HG03442 (cell line): ENCODE measurements around the gene ARHGAP15.

Source experiments
- ATAC-seq: cut with Tn5 transposase; IDR thresholded peaks from one replicate; pipeline ENCODE4 v1.9.1; 2021; ENCODE audit warnings: mild to moderate bottlenecking, moderate library complexity; ENCODE audit not compliant: unreplicated experiment

ARHGAP15 gene

DNA sequence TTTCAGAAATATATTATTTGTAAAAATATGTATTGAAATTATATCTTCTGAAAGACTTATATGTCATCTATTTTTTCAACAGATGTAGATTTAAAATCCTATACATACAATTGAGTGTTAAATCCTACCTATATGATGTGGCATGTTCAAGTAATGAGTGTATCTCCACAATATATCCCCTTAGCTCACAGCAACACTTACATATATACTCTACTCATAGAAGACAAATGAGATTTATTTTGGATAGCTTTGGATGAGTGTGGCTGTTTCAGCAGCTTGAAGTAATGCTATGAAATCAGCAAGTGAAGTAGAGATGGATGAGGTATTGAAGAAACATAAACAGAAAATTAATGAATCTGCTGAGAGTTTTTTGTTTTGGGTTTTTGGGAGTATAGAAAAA is 263.1 kb downstream of the ARHGAP15 start:
- no peak for ATAC-seq

GRCh38 chr2:143394062-143394461 is 264.8 kb downstream of the ARHGAP15 start:
- no peak for ATAC-seq

DNA sequence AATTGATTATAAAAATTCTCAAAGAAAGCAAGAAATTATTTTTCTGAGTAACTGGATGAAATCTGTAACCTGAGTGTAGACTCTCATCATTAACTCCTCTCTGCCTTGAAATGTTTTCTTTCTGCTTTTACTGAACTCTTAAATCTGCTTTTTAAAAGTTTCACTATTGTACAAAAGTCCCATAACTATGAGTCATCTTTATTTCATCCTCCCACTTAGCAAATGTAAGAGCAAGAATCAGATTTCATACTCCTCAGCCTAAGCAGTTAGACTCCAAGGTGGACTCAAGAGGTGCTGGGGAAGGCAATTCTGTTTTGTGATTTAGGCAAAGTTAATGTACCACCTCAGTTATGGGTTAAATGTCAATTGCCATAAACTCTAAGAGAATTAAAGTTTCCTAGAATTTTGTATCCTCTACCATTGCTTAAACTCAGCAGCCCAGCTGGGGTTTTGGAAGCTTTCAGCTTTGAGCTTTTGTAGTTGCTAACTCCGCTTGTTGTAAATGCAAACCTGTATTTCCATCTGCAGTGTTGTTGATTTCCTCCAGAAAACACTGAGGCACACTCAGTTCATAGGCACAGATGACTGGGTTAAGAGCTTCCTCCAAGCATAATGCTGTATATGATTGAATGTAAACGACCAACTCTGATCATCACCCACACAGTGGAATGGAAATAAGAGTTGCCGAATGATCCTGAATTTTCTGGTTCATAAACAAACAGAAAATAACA is 268.8 kb downstream of the ARHGAP15 start:
- peak; percentile 84 for ATAC-seq

DNA sequence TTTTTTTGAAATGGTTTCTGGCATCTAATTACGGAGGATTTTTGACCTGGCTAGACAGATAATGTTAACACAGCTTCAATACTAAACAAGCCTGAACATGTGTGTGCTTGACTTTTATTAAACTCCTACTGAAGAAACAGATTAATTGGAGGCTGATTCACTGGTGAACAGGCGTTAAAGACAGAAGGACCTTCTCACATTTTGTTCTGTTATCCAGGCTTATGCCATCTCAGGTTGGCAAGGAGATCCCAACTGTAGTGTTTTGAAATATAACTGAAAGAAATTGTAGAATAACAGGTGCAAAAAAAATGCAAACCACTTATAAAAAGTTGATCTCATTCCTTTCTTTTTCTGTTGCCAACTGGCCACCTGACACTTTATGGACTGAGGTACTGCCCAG is 269.6 kb downstream of the ARHGAP15 start:
- ATAC-seq, result no peak

- no peak for ATAC-seq
These were observed 270.4 kb downstream of the ARHGAP15 start for GRCh38 chr2:143399631-143400069.

DNA sequence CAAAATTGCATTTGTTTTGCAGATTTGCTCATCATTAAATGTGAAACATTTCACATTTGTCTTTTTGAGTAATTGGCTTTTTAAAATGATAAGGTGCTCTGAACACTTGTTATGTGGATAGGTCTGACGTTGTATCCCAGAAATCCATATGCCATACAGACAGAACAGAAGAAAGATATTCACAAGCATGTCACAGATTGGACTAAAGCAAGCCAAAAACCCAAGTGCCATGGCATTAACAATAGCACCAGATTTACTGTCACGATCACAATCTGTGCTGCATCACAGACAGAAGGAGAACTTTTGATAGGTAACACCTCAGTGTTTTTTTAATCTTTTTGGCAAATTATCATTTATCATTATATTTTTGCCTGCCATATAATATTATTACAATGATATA is 272.6 kb downstream of the ARHGAP15 start:
- ATAC-seq, result no peak

- ATAC-seq, result no peak
These were observed 273.2 kb downstream of the ARHGAP15 start for GRCh38 chr2:143402451-143402850.

- ATAC-seq, result no peak
These were observed 281.1 kb downstream of the ARHGAP15 start for GRCh38 chr2:143410082-143410897.

DNA sequence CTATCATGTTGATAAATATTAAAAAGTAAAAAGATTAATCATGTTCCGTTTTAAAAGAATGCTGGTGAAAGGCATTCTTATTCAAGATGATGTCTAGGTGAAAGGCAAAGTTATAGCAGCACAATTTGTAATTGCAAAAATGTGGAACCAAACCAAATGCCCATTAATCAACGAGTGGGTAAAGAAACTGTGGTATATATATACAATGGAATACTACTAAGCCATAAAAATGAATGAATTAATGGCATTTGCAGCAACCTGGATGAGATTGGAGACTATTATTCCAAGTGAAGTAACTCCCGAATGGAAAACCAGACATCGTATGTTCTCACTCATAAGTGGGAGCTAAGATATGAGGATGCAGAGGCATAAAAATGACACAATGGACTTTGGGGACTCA is 286.4 kb downstream of the ARHGAP15 start:
- no peak for ATAC-seq

DNA sequence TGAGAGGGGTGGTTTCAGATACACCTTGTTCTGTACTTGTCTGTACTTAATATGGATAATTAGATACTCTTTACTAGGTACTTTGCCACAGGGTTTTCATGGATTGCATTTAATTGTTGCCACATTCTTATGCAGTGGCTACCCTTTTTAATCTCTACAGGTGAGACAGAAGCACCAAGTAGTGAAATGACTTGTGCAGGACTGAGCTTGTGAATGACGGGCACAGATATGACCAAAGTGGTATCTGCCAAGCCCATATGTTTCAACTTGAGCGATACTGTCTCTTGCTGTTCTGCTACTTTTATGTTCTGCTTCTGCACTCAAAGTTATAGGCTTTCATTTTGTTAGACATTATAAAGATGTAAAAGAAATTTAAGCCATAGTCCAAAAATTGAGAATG is 288.2 kb downstream of the ARHGAP15 start:
- no peak for ATAC-seq

DNA sequence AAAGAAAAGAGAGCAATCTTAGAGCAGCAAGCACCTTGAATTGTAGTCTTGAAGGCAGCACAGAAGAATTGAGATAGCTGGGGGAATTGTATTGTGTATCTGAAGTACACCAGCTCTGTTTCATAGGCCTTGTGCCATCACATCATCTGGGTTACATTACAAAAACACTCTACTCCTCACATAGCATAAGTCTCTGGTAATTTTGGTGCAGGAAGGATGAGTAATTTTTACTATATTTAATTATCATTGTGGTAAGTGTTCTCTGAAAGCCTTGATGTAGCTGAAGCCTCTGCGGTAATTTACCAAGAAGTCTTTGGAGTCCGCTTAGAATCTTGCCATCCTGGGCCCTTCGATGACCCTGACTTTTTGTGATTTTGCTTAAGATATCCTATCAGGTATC is 291.1 kb downstream of the ARHGAP15 start:
- ATAC-seq, result no peak

- ATAC-seq, result peak; percentile 83
These were observed 293.5 kb downstream of the ARHGAP15 start for GRCh38 chr2:143422681-143423080.

GRCh38 chr2:143425896-143426295 is 296.7 kb downstream of the ARHGAP15 start:
- ATAC-seq, result no peak

DNA sequence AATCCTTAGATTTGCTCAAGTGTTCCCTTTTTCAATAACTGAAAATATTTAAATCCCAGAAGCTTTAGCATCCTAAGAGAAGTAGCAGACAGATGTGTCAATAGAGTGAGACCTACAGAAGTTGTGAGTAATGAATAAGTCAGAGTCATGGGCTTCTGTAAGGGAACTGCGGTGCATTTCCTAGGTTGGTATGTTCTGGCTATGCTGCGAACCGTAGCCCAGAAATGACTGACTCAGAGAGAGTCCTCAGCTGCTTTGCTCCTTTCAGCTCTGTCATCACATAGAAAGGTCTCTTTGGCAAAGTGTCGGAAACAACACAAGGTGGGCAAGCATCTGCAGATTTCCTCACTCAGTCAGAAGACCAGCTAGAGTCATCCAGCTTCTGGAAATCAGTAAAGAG is 297.1 kb downstream of the ARHGAP15 start:
- no peak for ATAC-seq

DNA sequence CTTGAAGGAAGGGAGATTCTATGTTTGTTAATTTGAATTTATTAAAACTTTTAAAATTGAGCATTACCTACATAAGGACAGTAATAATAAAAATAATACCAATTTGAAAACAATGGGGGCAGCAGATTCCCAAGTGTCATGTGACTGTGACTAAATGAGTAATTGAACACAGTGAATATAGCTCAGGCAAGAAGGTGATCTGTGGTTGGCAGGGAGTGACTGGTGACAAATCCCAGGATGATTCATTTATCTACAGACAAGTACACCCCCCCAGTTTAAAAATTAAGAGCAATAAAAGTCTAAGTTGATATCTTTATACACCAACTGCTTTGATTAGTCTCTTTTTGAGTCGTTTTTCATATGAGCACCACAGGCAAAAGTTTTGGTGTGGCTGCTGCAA is 299.5 kb downstream of the ARHGAP15 start:
- ATAC-seq, result no peak

GRCh38 chr2:143429932-143430679 is 300.9 kb downstream of the ARHGAP15 start:
- no peak for ATAC-seq

- ATAC-seq, result no peak
These were observed 302.1 kb downstream of the ARHGAP15 start for GRCh38 chr2:143431316-143431715.

- no peak for ATAC-seq
These were observed 304.0 kb downstream of the ARHGAP15 start for GRCh38 chr2:143433251-143433650.

DNA sequence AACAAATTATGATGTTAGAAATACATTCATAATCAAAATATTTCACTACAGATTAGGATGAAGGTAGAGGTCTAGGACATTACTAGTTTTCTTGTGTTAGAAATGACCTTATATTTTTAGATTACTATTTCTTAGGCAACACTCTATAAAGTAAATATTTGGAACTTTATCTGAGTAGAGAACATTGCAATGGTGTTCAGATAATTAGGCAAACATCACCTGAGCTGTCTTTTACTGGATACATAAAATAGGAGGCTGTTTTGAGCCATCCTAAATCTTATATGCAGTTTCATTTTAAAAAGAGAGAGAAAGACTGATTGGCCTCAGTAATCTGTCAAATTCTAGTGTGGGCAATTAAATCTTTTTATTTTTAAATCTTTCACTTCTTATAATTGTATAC is 304.6 kb downstream of the ARHGAP15 start:
- no peak for ATAC-seq

DNA sequence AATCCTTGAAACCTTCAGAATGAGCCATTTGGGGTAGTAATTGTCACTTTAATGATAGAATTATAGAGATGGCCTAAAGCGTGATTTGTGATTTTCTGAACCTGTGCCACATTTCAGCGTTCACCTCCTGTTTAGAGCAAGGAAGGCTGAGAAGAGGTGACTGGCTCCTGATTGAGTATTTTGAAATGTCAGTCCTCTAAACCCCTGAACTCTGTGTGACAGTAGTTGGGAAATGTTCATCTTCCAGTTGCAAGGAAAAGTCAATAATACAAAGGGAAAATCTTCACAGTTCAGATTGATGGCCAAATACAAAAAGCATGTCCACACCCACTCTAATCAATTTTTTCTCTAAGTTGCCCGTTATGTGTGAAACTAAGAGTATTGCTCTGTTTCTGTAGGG is 305.2 kb downstream of the ARHGAP15 start:
- no peak for ATAC-seq

- ATAC-seq, result no peak
These were observed 305.9 kb downstream of the ARHGAP15 start for GRCh38 chr2:143435131-143435530.

GRCh38 chr2:143436951-143437350 is 307.7 kb downstream of the ARHGAP15 start:
- ATAC-seq, result no peak
